Activated B cell treated with CpG ODN at 0.5 μM for 24 hours (primary cell): ENCODE measurements around the gene RARRES1. TPM values are rescaled to one million over a fixed set of nuclear protein-coding genes. Genes with fewer than 3 reads are reported as not detected.

ENCODE experiments used
- ATAC-seq: fragments of 200-7000 bp; cut with Tn5 transposase; one replicate; pipeline ENCODE4 v1.10.0; 2021; ENCODE audit warnings: low read depth, mild to moderate bottlenecking, moderate library complexity
- CTCF ChIA-PET: fragments of 350-600 bp; sonication (Branson Sonifier 250); formaldehyde crosslinking; loops from one replicate; lab custom pipeline; 2021; ENCODE audit warnings: antibody characterized with exemption; lab: Charles Lee
- POLR2A ChIA-PET: fragments of 350-600 bp; sonication (Branson Sonifier 250); formaldehyde crosslinking; loops from one replicate; lab custom pipeline; 2021; ENCODE audit warnings: antibody characterized with exemption; lab: Charles Lee
- DNase-seq: peaks from one replicate; pipeline ENCODE4 v3.0.0; 2022
- H3K27ac Mint-ChIP-seq: one replicate; pipeline ENCODE4 v1.8.0; 2020; ENCODE audit warnings: mixed read lengths
- H3K27me3 Mint-ChIP-seq: one replicate; pipeline ENCODE4 v1.8.0; 2021; ENCODE audit warnings: mixed read lengths
- H3K36me3 Mint-ChIP-seq: one replicate; pipeline ENCODE4 v1.8.0; 2021; ENCODE audit warnings: low read depth, mixed read lengths
- H3K4me1 Mint-ChIP-seq: one replicate; pipeline ENCODE4 v1.8.0; 2021; ENCODE audit warnings: mixed read lengths
- H3K4me3 Mint-ChIP-seq: one replicate; pipeline ENCODE4 v1.8.0; 2020; ENCODE audit warnings: mild to moderate bottlenecking, mixed read lengths
- H3K9me3 Mint-ChIP-seq: one replicate; pipeline ENCODE4 v1.8.0; 2020; ENCODE audit warnings: mixed read lengths
- CTCF ChIP-seq: fragments of 200-600 bp; IDR thresholded peaks from one replicate; pipeline ENCODE4 v1.8.0; 2022; ENCODE audit warnings: antibody characterized with exemption, mild to moderate bottlenecking
- intact Hi-C: fragments of 100-400 bp; cut with micrococcal nuclease; formaldehyde crosslinking; loops from one replicate; pipeline ENCODE4 v1.15.1; 2024
- total RNA-seq: library from RNA; stranded (reverse); gene quantifications from 2 replicates; pipeline ENCODE4 v1.2.3, GENCODE V29; 2022

RARRES1 gene
- total RNA-seq, 1 donor from 2014 or later, result not detected

GRCh38 chr3:158742871-158743663 lies 10.8 kb upstream of the RARRES1 start:
- Mint-ChIP-seq H3K27ac (no peak overlapping the region), H3K36me3 (no peaks in the 10 kb centered on the region), H3K27me3 (no peaks in the 10 kb centered on the region), H3K4me1 (peaks cover 15% of the 10 kb centered on the region), H3K4me3 (no peak overlapping the region), H3K9me3 (no peaks in the 10 kb centered on the region)
- intact Hi-C loops, result no loop called here
- DNase-seq (no peak), ATAC-seq (no peak)
- POLR2A ChIA-PET, result no interaction called here
- TF ChIP-seq CTCF, result no peak
- CTCF ChIA-PET, result interaction anchor here (1.3 kb wide), 1 partner anchor 48 kb away, joined by 3 read pairs; no protein-coding TSS in a partner anchor

GRCh38 chr3:158739661-158740060 lies 7.4 kb upstream of the RARRES1 start:
- no peak overlapping the region for H3K27ac Mint-ChIP-seq
- ChIA-PET CTCF (no interaction called here), POLR2A (no interaction called here)
- ATAC-seq, result no peak
- H3K27me3 Mint-ChIP-seq, result no peaks in the 10 kb centered on the region
- intact Hi-C loops, result no loop called here
- peaks cover 8% of the 10 kb centered on the region for H3K9me3 Mint-ChIP-seq
- H3K4me1 Mint-ChIP-seq, result peaks cover 5% of the 10 kb centered on the region
- no peaks in the 10 kb centered on the region for H3K36me3 Mint-ChIP-seq
- DNase-seq, result no peak
- TF ChIP-seq CTCF, result no peak
- H3K4me3 Mint-ChIP-seq, result no peak overlapping the region

- Mint-ChIP-seq H3K4me3 (no peak overlapping the region), H3K27me3 (no peaks in the 10 kb centered on the region), H3K27ac (no peak overlapping the region), H3K9me3 (peaks cover 8% of the 10 kb centered on the region), H3K36me3 (no peaks in the 10 kb centered on the region), H3K4me1 (peaks cover 5% of the 10 kb centered on the region)
- intact Hi-C loops, result no loop called here
- ATAC-seq (no peak), DNase-seq (no peak)
- no peak for TF ChIP-seq CTCF
- CTCF ChIA-PET, result no interaction called here
- POLR2A ChIA-PET, result no interaction called here
Measured at GRCh38 chr3:158739078-158739477, 6.8 kb upstream of the RARRES1 start.

- DNase-seq, result no peak
- Mint-ChIP-seq H3K36me3 (no peaks in the 10 kb centered on the region), H3K4me1 (peaks cover 5% of the 10 kb centered on the region), H3K9me3 (peaks cover 8% of the 10 kb centered on the region), H3K27ac (no peak overlapping the region), H3K27me3 (no peaks in the 10 kb centered on the region), H3K4me3 (no peak overlapping the region)
- intact Hi-C loops, result no loop called here
- no peak for ATAC-seq
- no peak for TF ChIP-seq CTCF
- ChIA-PET CTCF (no interaction called here), POLR2A (no interaction called here)
Measured at GRCh38 chr3:158738653-158739052, 6.4 kb upstream of the RARRES1 start.

- Mint-ChIP-seq H3K9me3 (peaks cover 8% of the 10 kb centered on the region), H3K36me3 (no peaks in the 10 kb centered on the region), H3K4me1 (no peaks in the 10 kb centered on the region), H3K4me3 (no peak overlapping the region), H3K27ac (no peak overlapping the region), H3K27me3 (no peaks in the 10 kb centered on the region)
- ChIA-PET POLR2A (no interaction called here), CTCF (no interaction called here)
- DNase-seq (no peak), ATAC-seq (no peak)
- intact Hi-C loops, result no loop called here
- TF ChIP-seq CTCF, result no peak
Measured at GRCh38 chr3:158737976-158738615, 5.8 kb upstream of the RARRES1 start.
